22Rv1 (cell line): ENCODE measurements around the gene ARID5A.

Experiments
- CTCF ChIP-seq: fragments of 450-650 bp; IDR thresholded peaks from 2 replicates; pipeline ENCODE4 v1.5.1; 2017; ENCODE audit warnings: mild to moderate bottlenecking
- ZFX ChIP-seq: fragments of 450-650 bp; IDR thresholded peaks from 2 replicates; pipeline ENCODE4 v1.6.1; 2017; ENCODE audit warnings: antibody characterized with exemption, borderline replicate concordance

DNA sequence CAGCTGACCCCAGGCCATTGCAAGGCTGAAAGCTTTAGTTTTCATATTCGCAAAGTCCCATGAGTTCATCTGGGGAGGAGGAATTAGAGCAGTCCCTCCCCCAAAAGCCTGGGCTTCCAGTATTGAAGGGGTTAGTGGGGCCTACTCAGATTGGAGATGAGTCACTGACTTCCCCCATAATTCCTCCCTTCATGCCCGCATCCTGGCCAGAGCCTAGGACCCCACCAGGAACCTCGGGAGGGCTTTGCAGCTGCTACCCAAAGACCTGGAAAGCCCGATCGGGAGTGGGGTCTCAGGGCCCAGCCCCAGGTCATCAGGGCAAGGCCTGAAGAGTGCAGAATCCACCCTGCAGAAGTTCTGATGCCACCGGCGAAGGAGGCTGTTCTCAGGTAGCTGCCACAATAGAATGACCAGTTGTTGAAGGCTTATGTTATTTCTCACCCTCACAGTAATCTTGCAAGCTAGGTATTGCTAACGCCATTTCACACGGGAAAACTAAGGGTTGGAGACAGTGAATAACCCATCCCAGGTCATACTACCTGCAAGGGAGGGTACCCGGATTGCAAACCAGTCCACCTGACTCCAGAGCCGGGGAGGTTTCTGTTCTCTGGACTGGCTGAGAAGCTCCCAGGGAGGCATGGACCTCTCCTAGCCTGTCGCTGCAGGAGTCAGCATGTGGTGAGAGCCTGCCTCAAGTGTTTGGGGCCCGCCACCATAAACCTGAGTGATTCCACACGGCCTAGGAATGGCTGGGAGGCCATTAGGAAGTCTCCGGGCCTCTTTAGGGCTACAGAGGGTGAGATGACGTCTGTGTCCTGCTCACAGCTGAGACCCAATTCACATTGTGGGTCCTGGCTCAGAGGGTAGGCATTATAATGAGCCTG, 5.8 kb upstream of the ARID5A start:
- TF ChIP-seq CTCF (no peak), ZFX (no peak)
